HL-60 (cell line): ENCODE results near the gene FOXJ3.

Experiments
- DNase-seq, 2 experiments: peaks; one replicate each; pipeline ENCODE4 v3.0.0-alpha.2; 2010 to 2020; ENCODE audit warnings: low read depth in 1 of 2, low spot score in 1 of 2
- H3K27ac ChIP-seq: fragments of 250-450 bp; sonication (Bioruptor Pico); replicated peaks from 2 replicates; pipeline ENCODE4 v1.5.1; 2020; ENCODE audit warnings: mild to moderate bottlenecking, moderate library complexity
- H3K27me3 ChIP-seq: fragments of 250-450 bp; sonication (Bioruptor Pico); 2 replicates; pipeline ENCODE4 v1.5.1; 2021; ENCODE audit warnings: mild to moderate bottlenecking, moderate library complexity; ENCODE audit not compliant: insufficient read depth, poor library complexity, severe bottlenecking
- H3K4me3 ChIP-seq: replicated peaks from 2 replicates; pipeline ENCODE4 v1.5.1; 2011; ENCODE audit warnings: mild to moderate bottlenecking, control low read depth, low read length; ENCODE audit not compliant: insufficient read depth
- GABPA ChIP-seq: IDR thresholded peaks from 2 replicates; pipeline ENCODE4 v1.6.1; 2012; ENCODE audit warnings: low read depth
- POLR2AphosphoS5 ChIP-seq: IDR thresholded peaks from 2 replicates; pipeline ENCODE4 v1.6.1; 2012; ENCODE audit warnings: low read depth
- SPI1 ChIP-seq: IDR thresholded peaks from 2 replicates; pipeline ENCODE4 v1.6.1; 2012; ENCODE audit warnings: low read depth, mild to moderate bottlenecking, borderline replicate concordance
- TF ChIP-seq, protein P1 (sequence below): IDR thresholded peaks from 2 replicates; pipeline ENCODE4 v1.6.1; 2012; ENCODE audit warnings: low read depth; ENCODE audit not compliant: insufficient replicate concordance
- TF ChIP-seq, protein P2 (sequence below): IDR thresholded peaks from one replicate; pipeline ENCODE4 v1.5.1; 2011; ENCODE audit warnings: low read length, control low read depth, inconsistent platforms; ENCODE audit not compliant: insufficient read depth

The FOXJ3 gene

DNA sequence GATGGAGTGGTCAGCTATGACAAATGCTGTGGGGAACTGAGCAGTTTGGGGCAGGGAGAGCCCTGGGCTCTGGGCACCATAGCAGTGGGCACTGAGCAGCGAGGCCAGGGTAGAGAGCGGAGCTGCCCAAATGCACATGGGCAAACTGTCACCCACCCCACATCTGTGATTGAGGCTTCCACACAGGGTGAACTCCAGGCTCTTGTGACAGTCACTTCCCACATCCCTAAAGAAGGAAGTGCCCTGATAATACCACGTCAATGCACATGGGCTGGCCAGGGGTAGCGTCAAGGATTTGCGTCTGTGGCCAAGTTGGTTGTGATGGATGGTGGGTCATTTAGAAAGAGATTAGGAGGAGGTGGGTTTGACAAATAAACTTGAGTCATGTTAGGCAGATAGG is 184.4 kb downstream of the FOXJ3 start:
- peak; percentile 34; the same call in 1 of the 2 replicates for TF ChIP-seq SPI1
- TF ChIP-seq GABPA, result no peak
- TF ChIP-seq, protein P1, sequence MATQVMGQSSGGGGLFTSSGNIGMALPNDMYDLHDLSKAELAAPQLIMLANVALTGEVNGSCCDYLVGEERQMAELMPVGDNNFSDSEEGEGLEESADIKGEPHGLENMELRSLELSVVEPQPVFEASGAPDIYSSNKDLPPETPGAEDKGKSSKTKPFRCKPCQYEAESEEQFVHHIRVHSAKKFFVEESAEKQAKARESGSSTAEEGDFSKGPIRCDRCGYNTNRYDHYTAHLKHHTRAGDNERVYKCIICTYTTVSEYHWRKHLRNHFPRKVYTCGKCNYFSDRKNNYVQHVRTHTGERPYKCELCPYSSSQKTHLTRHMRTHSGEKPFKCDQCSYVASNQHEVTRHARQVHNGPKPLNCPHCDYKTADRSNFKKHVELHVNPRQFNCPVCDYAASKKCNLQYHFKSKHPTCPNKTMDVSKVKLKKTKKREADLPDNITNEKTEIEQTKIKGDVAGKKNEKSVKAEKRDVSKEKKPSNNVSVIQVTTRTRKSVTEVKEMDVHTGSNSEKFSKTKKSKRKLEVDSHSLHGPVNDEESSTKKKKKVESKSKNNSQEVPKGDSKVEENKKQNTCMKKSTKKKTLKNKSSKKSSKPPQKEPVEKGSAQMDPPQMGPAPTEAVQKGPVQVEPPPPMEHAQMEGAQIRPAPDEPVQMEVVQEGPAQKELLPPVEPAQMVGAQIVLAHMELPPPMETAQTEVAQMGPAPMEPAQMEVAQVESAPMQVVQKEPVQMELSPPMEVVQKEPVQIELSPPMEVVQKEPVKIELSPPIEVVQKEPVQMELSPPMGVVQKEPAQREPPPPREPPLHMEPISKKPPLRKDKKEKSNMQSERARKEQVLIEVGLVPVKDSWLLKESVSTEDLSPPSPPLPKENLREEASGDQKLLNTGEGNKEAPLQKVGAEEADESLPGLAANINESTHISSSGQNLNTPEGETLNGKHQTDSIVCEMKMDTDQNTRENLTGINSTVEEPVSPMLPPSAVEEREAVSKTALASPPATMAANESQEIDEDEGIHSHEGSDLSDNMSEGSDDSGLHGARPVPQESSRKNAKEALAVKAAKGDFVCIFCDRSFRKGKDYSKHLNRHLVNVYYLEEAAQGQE, result no peak
- TF ChIP-seq, protein P2, sequence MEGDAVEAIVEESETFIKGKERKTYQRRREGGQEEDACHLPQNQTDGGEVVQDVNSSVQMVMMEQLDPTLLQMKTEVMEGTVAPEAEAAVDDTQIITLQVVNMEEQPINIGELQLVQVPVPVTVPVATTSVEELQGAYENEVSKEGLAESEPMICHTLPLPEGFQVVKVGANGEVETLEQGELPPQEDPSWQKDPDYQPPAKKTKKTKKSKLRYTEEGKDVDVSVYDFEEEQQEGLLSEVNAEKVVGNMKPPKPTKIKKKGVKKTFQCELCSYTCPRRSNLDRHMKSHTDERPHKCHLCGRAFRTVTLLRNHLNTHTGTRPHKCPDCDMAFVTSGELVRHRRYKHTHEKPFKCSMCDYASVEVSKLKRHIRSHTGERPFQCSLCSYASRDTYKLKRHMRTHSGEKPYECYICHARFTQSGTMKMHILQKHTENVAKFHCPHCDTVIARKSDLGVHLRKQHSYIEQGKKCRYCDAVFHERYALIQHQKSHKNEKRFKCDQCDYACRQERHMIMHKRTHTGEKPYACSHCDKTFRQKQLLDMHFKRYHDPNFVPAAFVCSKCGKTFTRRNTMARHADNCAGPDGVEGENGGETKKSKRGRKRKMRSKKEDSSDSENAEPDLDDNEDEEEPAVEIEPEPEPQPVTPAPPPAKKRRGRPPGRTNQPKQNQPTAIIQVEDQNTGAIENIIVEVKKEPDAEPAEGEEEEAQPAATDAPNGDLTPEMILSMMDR, result no peak
- TF ChIP-seq POLR2AphosphoS5, result no peak
- Histone ChIP-seq H3K27ac (no peak overlapping the region), H3K4me3 (no peak overlapping the region), H3K27me3 (peaks cover 4% of the 10 kb centered on the region)
- DNase-seq, result no peak

DNA sequence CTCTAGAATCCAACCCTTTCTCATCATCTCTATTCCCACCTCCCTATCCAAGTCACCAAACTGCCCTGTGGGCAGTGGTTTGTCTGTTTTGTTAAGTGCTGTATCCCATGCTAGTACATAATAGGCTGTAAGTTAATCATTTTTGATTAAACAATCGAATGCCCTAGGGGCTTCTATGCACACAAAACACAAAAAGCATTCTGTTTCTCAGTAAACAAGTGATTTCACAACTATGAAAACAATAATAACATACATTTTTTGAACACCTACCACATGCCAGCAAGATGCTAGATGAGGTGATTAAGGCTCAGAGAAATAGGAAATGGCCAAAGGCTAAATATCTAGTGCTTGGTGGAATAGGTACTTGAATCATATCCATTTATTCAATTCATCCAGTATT is 186.9 kb downstream of the FOXJ3 start:
- TF ChIP-seq, protein P1, result no peak
- TF ChIP-seq SPI1 (no peak), GABPA (no peak), POLR2AphosphoS5 (no peak)
- TF ChIP-seq, protein P2, result no peak
- no peak overlapping the region for H3K4me3 ChIP-seq
- no peak for DNase-seq
- H3K27me3 ChIP-seq, result peaks cover 4% of the 10 kb centered on the region
- H3K27ac ChIP-seq, result no peak overlapping the region

DNA sequence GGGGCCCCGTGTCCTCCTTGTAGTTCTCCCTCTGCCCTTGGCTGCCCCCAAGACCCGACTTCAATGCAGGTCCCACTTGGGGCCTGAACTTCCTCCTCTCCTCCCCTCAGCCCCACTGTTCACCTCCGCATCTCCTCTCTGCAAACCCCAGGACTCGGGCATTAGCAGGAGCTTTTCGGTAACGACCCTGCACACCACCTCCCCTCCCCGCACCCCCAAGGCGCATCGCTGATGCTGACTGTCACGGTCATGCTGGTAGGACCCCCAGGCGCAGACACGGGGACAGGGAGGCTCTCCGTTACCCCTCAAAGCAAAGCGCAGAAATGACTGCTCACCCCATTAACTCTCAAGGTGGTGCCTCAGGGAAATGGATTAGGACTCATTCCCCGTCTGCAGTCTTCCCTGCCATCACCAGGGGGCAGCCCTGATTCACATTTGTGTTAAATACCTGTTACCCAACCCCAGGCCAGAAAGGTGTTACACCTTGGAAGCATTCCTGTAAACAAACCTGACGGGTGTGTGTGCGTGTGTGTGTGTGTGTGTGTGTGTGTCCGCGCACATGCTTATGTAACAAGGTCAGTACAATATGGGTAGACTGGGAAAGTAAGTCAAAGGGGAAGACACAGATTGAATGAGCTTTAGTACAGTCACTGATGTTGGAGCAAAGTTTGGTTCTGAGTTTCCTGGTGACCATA is 188.3 kb downstream of the FOXJ3 start:
- no peak overlapping the region for H3K4me3 ChIP-seq
- peaks cover 4% of the 10 kb centered on the region for H3K27me3 ChIP-seq
- no peak overlapping the region for H3K27ac ChIP-seq
- TF ChIP-seq, protein P2, result peak; percentile 92
- TF ChIP-seq SPI1 (no peak), POLR2AphosphoS5 (no peak), GABPA (no peak)
- TF ChIP-seq, protein P1, result no peak
- DNase-seq, result peak in 1 of 2 experiments; percentile 72
